ENCODE data around the gene MKS1.

The MKS1 gene

GRCh38 chr17:58250344-58251011 is 31.4 kb upstream of the MKS1 start:
- no peaks in the 10 kb centered on the region for H3K36me3 ChIP-seq (replicated peaks; ENCODE audit: low read depth, low read length)
- H3K4me1 ChIP-seq (ENCODE audit: low read length): peaks cover 8% of the 10 kb centered on the region; the same call in 1 of the 2 replicates
- TF ChIP-seq CTCF (IDR thresholded peaks at IDR 0.05; ENCODE audit: low read depth, low read length) (no peak), EZH2phosphoT487 (IDR thresholded peaks at IDR 0.05; ENCODE audit: low read depth) (no peak)
- no peak overlapping the region for H3K27ac ChIP-seq (ENCODE audit: low read length)
- no peaks in the 10 kb centered on the region for H4K20me1 ChIP-seq (ENCODE audit: insufficient read depth, low read length)
- H3K4me3 ChIP-seq (ENCODE audit: low read length): no peak overlapping the region
- H2AFZ ChIP-seq (ENCODE audit: low read depth, low read length): peak overlapping the region; percentile 89; the same call in 1 of the 2 replicates
- H3K79me2 ChIP-seq (ENCODE audit: low read length): no peaks in the 10 kb centered on the region
- H3K9ac ChIP-seq (ENCODE audit: low read length): no peak overlapping the region
- H3K9me3 ChIP-seq (ENCODE audit: insufficient read depth, low read length): no peaks in the 10 kb centered on the region
- peaks cover 65% of the 10 kb centered on the region for H3K27me3 ChIP-seq (ENCODE audit: low read depth, low read length)
- no peak overlapping the region for H3K4me2 ChIP-seq (ENCODE audit: low read length)

GRCh38 chr17:58249270-58250133 is 30.4 kb upstream of the MKS1 start:
- Histone ChIP-seq H3K4me3 (ENCODE audit: low read length) (peak overlapping the region; percentile 59), H3K9ac (ENCODE audit: low read length) (no peak overlapping the region; the same call in 1 of the 2 replicates), H2AFZ (ENCODE audit: low read depth, low read length) (peak overlapping the region; percentile 89), H3K9me3 (ENCODE audit: insufficient read depth, low read length) (no peaks in the 10 kb centered on the region), H3K27ac (ENCODE audit: low read length) (no peak overlapping the region), H3K27me3 (ENCODE audit: low read depth, low read length) (peaks cover 72% of the 10 kb centered on the region), H3K79me2 (ENCODE audit: low read length) (no peaks in the 10 kb centered on the region), H3K36me3 (replicated peaks; ENCODE audit: low read depth, low read length) (no peaks in the 10 kb centered on the region), H3K4me1 (ENCODE audit: low read length) (peaks cover 8% of the 10 kb centered on the region; the same call in 1 of the 2 replicates), H3K4me2 (ENCODE audit: low read length) (peak overlapping the region; percentile 76), H4K20me1 (ENCODE audit: insufficient read depth, low read length) (no peaks in the 10 kb centered on the region)
- TF ChIP-seq EZH2phosphoT487 (IDR thresholded peaks at IDR 0.05; ENCODE audit: low read depth) (no peak), CTCF (IDR thresholded peaks at IDR 0.05; ENCODE audit: low read depth, low read length) (peak; percentile 71)

GRCh38 chr17:58248955-58249269 is 29.9 kb upstream of the MKS1 start:
- no peak for TF ChIP-seq CTCF (IDR thresholded peaks at IDR 0.05; ENCODE audit: low read depth, low read length)
- no peak for TF ChIP-seq EZH2phosphoT487 (IDR thresholded peaks at IDR 0.05; ENCODE audit: low read depth)
- peaks cover 74% of the 10 kb centered on the region for H3K27me3 ChIP-seq (ENCODE audit: low read depth, low read length)
- H4K20me1 ChIP-seq (ENCODE audit: insufficient read depth, low read length): no peaks in the 10 kb centered on the region

More at GRCh38 chr17:58248955-58249269, 29.9 kb upstream of the MKS1 start:
- Histone ChIP-seq H3K9me3 (ENCODE audit: insufficient read depth, low read length) (no peaks in the 10 kb centered on the region), H2AFZ (ENCODE audit: low read depth, low read length) (no peak overlapping the region), H3K4me1 (ENCODE audit: low read length) (peaks cover 8% of the 10 kb centered on the region; the same call in 1 of the 2 replicates), H3K4me3 (ENCODE audit: low read length) (no peak overlapping the region), H3K79me2 (ENCODE audit: low read length) (no peaks in the 10 kb centered on the region), H3K4me2 (ENCODE audit: low read length) (no peak overlapping the region), H3K9ac (ENCODE audit: low read length) (no peak overlapping the region), H3K27ac (ENCODE audit: low read length) (no peak overlapping the region), H3K36me3 (replicated peaks; ENCODE audit: low read depth, low read length) (no peaks in the 10 kb centered on the region)
